Astrocyte (in vitro differentiated cells and primary cell): Measurements from ENCODE around the gene TYROBP. TPM values are rescaled to one million over a fixed set of nuclear protein-coding genes. Genes with fewer than 3 reads are reported as not detected.

Experiments
- DNase-seq: peaks from one replicate; pipeline ENCODE4 v3.0.0-alpha.2; 2010; ENCODE audit warnings: low read depth
- FAIRE-seq: peaks from 2 replicates; lab custom pipeline; 2011; peaks lifted over from hg19 to GRCh38; lab: Jason Lieb, UNC
- H2AFZ ChIP-seq: 2 replicates; pipeline ENCODE4 v1.6.0; 2012; ENCODE audit warnings: low read depth, low read length, inconsistent platforms
- H3K27ac ChIP-seq: 2 replicates; pipeline ENCODE4 v1.5.1; 2011; ENCODE audit warnings: low read depth, low read length, inconsistent platforms
- H3K27me3 ChIP-seq: 2 replicates; pipeline ENCODE4 v1.6.0; 2011; ENCODE audit warnings: low read length, inconsistent platforms; ENCODE audit not compliant: insufficient read depth
- H3K36me3 ChIP-seq: 2 replicates; pipeline ENCODE4 v1.5.1; 2011; ENCODE audit warnings: low read length, inconsistent platforms; ENCODE audit not compliant: insufficient read depth
- H3K4me1 ChIP-seq: 2 replicates; pipeline ENCODE4 v1.5.1; 2011; ENCODE audit warnings: low read length, inconsistent platforms; ENCODE audit not compliant: insufficient read depth
- H3K4me2 ChIP-seq: 2 replicates; pipeline ENCODE4 v1.6.0; 2012; ENCODE audit warnings: low read length, inconsistent platforms
- H3K4me3 ChIP-seq: 2 replicates; pipeline ENCODE4 v1.5.1; 2011; ENCODE audit warnings: low read depth, mild to moderate bottlenecking, low read length, inconsistent platforms; ENCODE audit not compliant: insufficient read depth
- H3K79me2 ChIP-seq: 2 replicates; pipeline ENCODE4 v1.6.0; 2012; ENCODE audit warnings: mild to moderate bottlenecking, low read length, inconsistent platforms; ENCODE audit not compliant: insufficient read depth
- H3K9ac ChIP-seq: 2 replicates; pipeline ENCODE4 v1.6.0; 2012; ENCODE audit warnings: mild to moderate bottlenecking, low read length, inconsistent platforms
- H3K9me3 ChIP-seq: 2 replicates; pipeline ENCODE4 v1.5.1; 2012; ENCODE audit warnings: low read depth, mild to moderate bottlenecking, low read length, inconsistent platforms; ENCODE audit not compliant: insufficient read depth
- H4K20me1 ChIP-seq: 2 replicates; pipeline ENCODE4 v1.6.0; 2012; ENCODE audit warnings: low read length, inconsistent platforms; ENCODE audit not compliant: insufficient read depth
- H3K27ac Mint-ChIP-seq: one replicate; pipeline ENCODE4 v1.8.0; 2021; ENCODE audit warnings: mild to moderate bottlenecking, mixed read lengths; ENCODE audit not compliant: unreplicated experiment
- H3K27me3 Mint-ChIP-seq: one replicate; pipeline ENCODE4 v1.8.0; 2021; ENCODE audit warnings: low read depth, mixed read lengths; ENCODE audit not compliant: unreplicated experiment
- H3K36me3 Mint-ChIP-seq: one replicate; pipeline ENCODE4 v1.8.0; 2021; ENCODE audit warnings: low read depth, mixed read lengths; ENCODE audit not compliant: unreplicated experiment
- H3K4me1 Mint-ChIP-seq: one replicate; pipeline ENCODE4 v1.8.0; 2021; ENCODE audit warnings: low read depth, mixed read lengths; ENCODE audit not compliant: unreplicated experiment
- H3K4me3 Mint-ChIP-seq: one replicate; pipeline ENCODE4 v1.8.0; 2021; ENCODE audit warnings: mild to moderate bottlenecking, moderate library complexity, mixed read lengths; ENCODE audit not compliant: unreplicated experiment
- H3K9me3 Mint-ChIP-seq: one replicate; pipeline ENCODE4 v1.8.0; 2021; ENCODE audit warnings: mild to moderate bottlenecking, mixed read lengths; ENCODE audit not compliant: unreplicated experiment
- CTCF ChIP-seq: IDR thresholded peaks from 2 replicates; pipeline ENCODE4 v1.5.1; 2011; ENCODE audit warnings: low read depth, mild to moderate bottlenecking, inconsistent platforms, low read length, moderate library complexity; ENCODE audit not compliant: insufficient read depth
- EZH2 ChIP-seq: IDR thresholded peaks from 2 replicates; pipeline ENCODE4 v1.6.1; 2012; ENCODE audit warnings: mild to moderate bottlenecking, low read length, inconsistent platforms; ENCODE audit not compliant: insufficient read depth
- total RNA-seq: library from RNA; stranded (reverse); gene quantifications from 2 replicates; pipeline ENCODE4 v1.2.1, GENCODE V29; 2021

The TYROBP gene
- total RNA-seq, 1 donor from 2014 or later: not detected

- Mint-ChIP-seq H3K27ac (no peak overlapping the region), H3K9me3 (no peaks in the 10 kb centered on the region)
- H4K20me1 ChIP-seq: peaks cover 26% of the 10 kb centered on the region
These were observed 30.5 kb upstream of the TYROBP start for GRCh38 chr19:35938282-35939224.

GRCh38 chr19:35937345-35938281, 29.5 kb upstream of the TYROBP start:
- peak overlapping the region; percentile 80 for H3K9ac ChIP-seq
- H4K20me1 ChIP-seq: peaks cover 20% of the 10 kb centered on the region
- H3K4me3 Mint-ChIP-seq: peak overlapping the region; percentile 81

More at GRCh38 chr19:35938282-35939224, 30.5 kb upstream of the TYROBP start:
- Histone ChIP-seq H3K27ac (no peak overlapping the region), H3K4me3 (peak overlapping the region; percentile 60), H3K4me2 (peak overlapping the region; percentile 100), H3K9ac (no peak overlapping the region), H3K27me3 (no peaks in the 10 kb centered on the region), H3K9me3 (no peaks in the 10 kb centered on the region), H3K79me2 (peaks cover 15% of the 10 kb centered on the region), H3K4me1 (peaks cover 23% of the 10 kb centered on the region), H2AFZ (no peak overlapping the region), H3K36me3 (no peaks in the 10 kb centered on the region)
- H3K27me3 Mint-ChIP-seq: no peaks in the 10 kb centered on the region
- DNase-seq: no peak
- TF ChIP-seq CTCF (no peak), EZH2 (no peak)
- peaks cover 9% of the 10 kb centered on the region for H3K36me3 Mint-ChIP-seq
- no peak for FAIRE-seq
- H3K4me3 Mint-ChIP-seq: peak overlapping the region; percentile 75
- peaks cover 11% of the 10 kb centered on the region for H3K4me1 Mint-ChIP-seq

More at GRCh38 chr19:35937345-35938281, 29.5 kb upstream of the TYROBP start:
- Histone ChIP-seq H3K27me3 (no peaks in the 10 kb centered on the region), H2AFZ (no peak overlapping the region), H3K79me2 (peaks cover 15% of the 10 kb centered on the region), H3K4me2 (peak overlapping the region; percentile 100), H3K4me3 (peak overlapping the region; percentile 60), H3K9me3 (no peaks in the 10 kb centered on the region), H3K4me1 (peaks cover 23% of the 10 kb centered on the region), H3K36me3 (no peaks in the 10 kb centered on the region), H3K27ac (no peak overlapping the region)
- H3K27me3 Mint-ChIP-seq: no peaks in the 10 kb centered on the region
- no peak for TF ChIP-seq CTCF
- no peak for TF ChIP-seq EZH2
- H3K9me3 Mint-ChIP-seq: no peaks in the 10 kb centered on the region
- no peak overlapping the region for H3K27ac Mint-ChIP-seq
- DNase-seq: no peak
- FAIRE-seq: no peak
- peaks cover 5% of the 10 kb centered on the region for H3K36me3 Mint-ChIP-seq
- H3K4me1 Mint-ChIP-seq: peaks cover 11% of the 10 kb centered on the region
